22Rv1 (cell line): ENCODE results near the gene FIZ1.

Source experiments
- CTCF ChIP-seq: fragments of 450-650 bp; IDR thresholded peaks from 2 replicates; pipeline ENCODE4 v1.5.1; 2017; ENCODE audit warnings: mild to moderate bottlenecking
- ZFX ChIP-seq: fragments of 450-650 bp; IDR thresholded peaks from 2 replicates; pipeline ENCODE4 v1.6.1; 2017; ENCODE audit warnings: antibody characterized with exemption, borderline replicate concordance

GRCh38 chr19:55632463-55632834 is 33.1 kb upstream of the FIZ1 start:
- TF ChIP-seq ZFX (no peak), CTCF (peak; percentile 84)
